Activated T-cell treated with anti-CD3 and anti-CD28 coated beads, Interleukin-2, amount 50 U/mL, for 48 hours (primary cell): ENCODE measurements around the gene ARID3A.

Source experiments
- DNase-seq, 2 experiments: peaks; one replicate each; pipeline ENCODE4 v3.0.0-alpha.2; 2020

Gene ARID3A

GRCh38 chr19:913080-913748, 12.6 kb upstream of the ARID3A start, which contains the start of gene R3HDM4:
TSS of gene R3HDM4 (minus strand) at chr19:913219. CDS start at chr19:913157, 62 bp downstream.
- peak; percentile 87 to 90 for DNase-seq

GRCh38 chr19:916645-917322, 9.1 kb upstream of the ARID3A start:
- DNase-seq = peak; percentile 61 to 72

- peak; percentile 63 to 69 for DNase-seq
Observed at GRCh38 chr19:917323-918151, 8.3 kb upstream of the ARID3A start, which contains the start of gene KISS1R. TSS of gene KISS1R (plus strand) at chr19:917333. CDS start at chr19:917503, 170 bp downstream.

GRCh38 chr19:918152-918437, 7.7 kb upstream of the ARID3A start:
- DNase-seq = peak in 1 of 2 experiments; percentile 44

GRCh38 chr19:918481-919198, 7.2 kb upstream of the ARID3A start:
- peak; percentile 55 to 69 for DNase-seq

GRCh38 chr19:919199-920050, 6.4 kb upstream of the ARID3A start:
- DNase-seq = peak; percentile 62 to 73

- peak; percentile 66 to 81 for DNase-seq
Observed at GRCh38 chr19:920051-920864, 5.6 kb upstream of the ARID3A start.

- peak; percentile 66 to 68 for DNase-seq
Observed at GRCh38 chr19:924553-925086, 1.2 kb upstream of the ARID3A start.

GRCh38 chr19:925087-925525, 729 bp upstream of the ARID3A start:
- DNase-seq = no peak

- no peak for DNase-seq
Observed at GRCh38 chr19:926323-926588, 421 bp downstream of the ARID3A start.

GRCh38 chr19:926589-927350, 935 bp downstream of the ARID3A start:
- DNase-seq = peak; percentile 72 to 74

GRCh38 chr19:927351-927779, 1.5 kb downstream of the ARID3A start:
- DNase-seq = no peak

- no peak for DNase-seq
Observed at GRCh38 chr19:927780-928401, 2.1 kb downstream of the ARID3A start.

- no peak for DNase-seq
Observed at GRCh38 chr19:928471-929202, 2.8 kb downstream of the ARID3A start.

- DNase-seq = no peak
Observed at GRCh38 chr19:929203-929890, 3.5 kb downstream of the ARID3A start.

- no peak for DNase-seq
Observed at GRCh38 chr19:929891-930258, 4.0 kb downstream of the ARID3A start.

GRCh38 chr19:931860-932647, 6.2 kb downstream of the ARID3A start:
- DNase-seq = no peak
